Right lobe of liver (tissue), 4 donors: ENCODE measurements around the gene SPAG16.

Source experiments
- CTCF ChIP-seq, 4 donors: fragments of 200-600 bp in 3 of 4; fragments of 450-650 bp in 1 of 4; IDR thresholded peaks; one replicate each; pipeline versions ENCODE4 v1.5.1 to v1.8.0; 2016 to 2022; ENCODE audit warnings: antibody characterized with exemption in 4 of 4, mild to moderate bottlenecking in 2 of 4
- POLR2A ChIP-seq: fragments of 450-650 bp; IDR thresholded peaks from one replicate; pipeline ENCODE4 v1.6.1; 2017; ENCODE audit warnings: antibody characterized with exemption, mild to moderate bottlenecking
- donor health status: DM: no; HTN: no; CAD: no.
- donor health status: DM: no; HTN: no; CAD: no.
- donor health status: DM: no; HTN: yes; CAD: no.

GRCh38 chr2:213411582-213412289 is 127.5 kb downstream of the SPAG16 start:
- TF ChIP-seq CTCF (IDR thresholded peaks at IDR 0.05), result no peak
- no peak for TF ChIP-seq POLR2A
